GOT3 (cell line): ENCODE results near the gene KCNQ1OT1.

Experiments
- DNase-seq: peaks from one replicate; lab custom pipeline; 2025; ENCODE audit warnings: mixed read lengths; lab: John Stamatoyannopoulos, UW

The KCNQ1OT1 gene

GRCh38 chr11:2702771-2703362 is 3.1 kb upstream of the KCNQ1OT1 start:
- DNase-seq = no peak

- no peak for DNase-seq
Measured at GRCh38 chr11:2701898-2702434, 2.2 kb upstream of the KCNQ1OT1 start.

GRCh38 chr11:2701230-2701629 is 1.4 kb upstream of the KCNQ1OT1 start:
- DNase-seq = no peak

GRCh38 chr11:2700415-2701211 is 819 bp upstream of the KCNQ1OT1 start:
- DNase-seq = no peak

- no peak for DNase-seq
Measured at GRCh38 chr11:2699185-2699530, 636 bp downstream of the KCNQ1OT1 start.

- DNase-seq = no peak
Measured at GRCh38 chr11:2698386-2699184, 1.2 kb downstream of the KCNQ1OT1 start.

- DNase-seq = no peak
Measured at GRCh38 chr11:2697866-2698265, 1.9 kb downstream of the KCNQ1OT1 start.

GRCh38 chr11:2696455-2696854 is 3.3 kb downstream of the KCNQ1OT1 start:
- no peak for DNase-seq

GRCh38 chr11:2694995-2695939 is 4.5 kb downstream of the KCNQ1OT1 start:
- no peak for DNase-seq

- DNase-seq = no peak
Measured at GRCh38 chr11:2694495-2694894, 5.3 kb downstream of the KCNQ1OT1 start.

- no peak for DNase-seq
Measured at GRCh38 chr11:2693271-2694261, 6.2 kb downstream of the KCNQ1OT1 start.

GRCh38 chr11:2691991-2692875 is 7.6 kb downstream of the KCNQ1OT1 start:
- DNase-seq = no peak

GRCh38 chr11:2691355-2691761 is 8.4 kb downstream of the KCNQ1OT1 start:
- DNase-seq = no peak

- no peak for DNase-seq
Measured at GRCh38 chr11:2690596-2691354, 9.0 kb downstream of the KCNQ1OT1 start.

- DNase-seq = no peak
Measured at GRCh38 chr11:2689651-2690575, 9.9 kb downstream of the KCNQ1OT1 start.

- no peak for DNase-seq
Measured at GRCh38 chr11:2688381-2689231, 11.2 kb downstream of the KCNQ1OT1 start.
